HepG2 (cell line): ENCODE measurements around the gene B3GNT9. TPM values are rescaled to one million over a fixed set of nuclear protein-coding genes. Genes with fewer than 3 reads are reported as not detected.

Experiments
- ELF1 ChIP-seq: sonication (generic); formaldehyde crosslinking; IDR thresholded peaks from 2 replicates; pipeline ENCODE4 v1.4.0; 2020; ENCODE audit warnings: missing genetic modification reagents
- ERF ChIP-seq: IDR thresholded peaks from 2 replicates; pipeline ENCODE4 v1.6.1; 2018; ENCODE audit warnings: missing biosample characterization, missing genetic modification reagents
- HMG20B ChIP-seq: conservative IDR thresholded peaks from 2 replicates; pipeline ENCODE4 v1.6.1; 2016; ENCODE audit warnings: missing genetic modification reagents, missing compliant biosample characterization
- HOXA3 ChIP-seq: sonication (generic); formaldehyde crosslinking; IDR thresholded peaks from 2 replicates; pipeline ENCODE4 v1.5.0; 2020; ENCODE audit warnings: missing genetic modification reagents
- IRF2 ChIP-seq: IDR thresholded peaks from 2 replicates; pipeline ENCODE4 v1.6.1; 2018; ENCODE audit warnings: missing genetic modification reagents, missing compliant biosample characterization
- MLLT10 ChIP-seq: sonication (generic); formaldehyde crosslinking; IDR thresholded peaks from 2 replicates; pipeline ENCODE4 v1.4.0; 2020; ENCODE audit warnings: missing genetic modification reagents
- NFKB2 ChIP-seq: sonication (generic); formaldehyde crosslinking; IDR thresholded peaks from 2 replicates; pipeline ENCODE4 v1.4.0; 2020; ENCODE audit warnings: missing genetic modification reagents, borderline replicate concordance
- RFX1 ChIP-seq: fragments of 450-650 bp; IDR thresholded peaks from 2 replicates; pipeline ENCODE4 v1.6.1; 2017
- SIX4 ChIP-seq: sonication (generic); formaldehyde crosslinking; IDR thresholded peaks from 2 replicates; pipeline ENCODE4 v1.4.0; 2020; ENCODE audit warnings: missing genetic modification reagents
- U2AF2 ChIP-seq: fragments of 200-400 bp; formaldehyde crosslinking; IDR thresholded peaks from 2 replicates; pipeline ENCODE4 v1.6.1; 2017; ENCODE audit warnings: low read depth, mild to moderate bottlenecking, low read length
- ZNF331 ChIP-seq: sonication (generic); formaldehyde crosslinking; IDR thresholded peaks from 2 replicates; pipeline ENCODE4 v1.4.0; 2020; ENCODE audit warnings: missing genetic modification reagents
- ZNF563 ChIP-seq: sonication (generic); formaldehyde crosslinking; IDR thresholded peaks from 2 replicates; pipeline ENCODE4 v1.8.0; 2022; ENCODE audit warnings: mild to moderate bottlenecking, moderate library complexity, missing genetic modification reagents
- ZNF773 ChIP-seq: sonication (generic); formaldehyde crosslinking; IDR thresholded peaks from 2 replicates; pipeline ENCODE4 v1.4.0; 2020; ENCODE audit warnings: missing genetic modification reagents, borderline replicate concordance
- ZNF782 ChIP-seq: sonication (generic); formaldehyde crosslinking; IDR thresholded peaks from 2 replicates; pipeline ENCODE4 v1.4.0; 2020; ENCODE audit warnings: missing genetic modification reagents, mild to moderate bottlenecking, borderline replicate concordance
- polyA plus RNA-seq, 8 experiments: library from polyadenylated mRNA; depleted of rRNA in 3 of 8; stranded (reverse) in 7 of 8; unstranded in 1 of 8; fragments of >200 nt; fragmentation: Illumina TruSeq in 4 of 8; extraction: Trizol in 4 of 8; gene quantifications; 2 replicates each; pipeline versions ENCODE4 v1.2.1 to v1.2.3, GENCODE V29; 2011 to 2016; ENCODE audit warnings: low read depth in 4 of 8, missing spikeins in 1 of 8, mixed read lengths in 1 of 8; ENCODE audit not compliant: insufficient read depth in 1 of 8
- total RNA-seq, 5 experiments: library from RNA; depleted of rRNA; stranded (reverse); fragments of >200 nt; fragmentation: Illumina TruSeq; extraction: Trizol; gene quantifications; 2 replicates each; pipeline ENCODE4 v1.2.3, GENCODE V29; 2016; ENCODE audit warnings: low read depth in 1 of 5
- TF ChIP-seq, protein P1 (sequence below): sonication (generic); formaldehyde crosslinking; IDR thresholded peaks from 2 replicates; pipeline ENCODE4 v1.4.0; 2020; ENCODE audit warnings: missing genetic modification reagents
- TF ChIP-seq, protein P2 (sequence below): sonication (generic); formaldehyde crosslinking; IDR thresholded peaks from 2 replicates; pipeline ENCODE4 v1.4.0; 2020; ENCODE audit warnings: missing genetic modification reagents
- TF ChIP-seq, protein P3 (sequence below): sonication (generic); formaldehyde crosslinking; IDR thresholded peaks from 2 replicates; pipeline ENCODE4 v1.5.1; 2020; ENCODE audit warnings: missing genetic modification reagents, mild to moderate bottlenecking, borderline replicate concordance
- TF ChIP-seq, protein P4 (sequence below): sonication (generic); formaldehyde crosslinking; IDR thresholded peaks from 2 replicates; pipeline ENCODE4 v1.4.0; 2020; ENCODE audit warnings: missing genetic modification reagents, borderline replicate concordance
- TF ChIP-seq, protein P5 (sequence below): sonication (generic); formaldehyde crosslinking; IDR thresholded peaks from 2 replicates; pipeline ENCODE4 v1.5.0; 2020; ENCODE audit warnings: mild to moderate bottlenecking, missing genetic modification reagents
- TF ChIP-seq, protein P6 (sequence below): sonication (generic); formaldehyde crosslinking; IDR thresholded peaks from 2 replicates; pipeline ENCODE4 v1.9.0; 2022; ENCODE audit warnings: low read depth, missing genetic modification reagents
- TF ChIP-seq, protein P7 (sequence below): sonication (generic); formaldehyde crosslinking; IDR thresholded peaks from 2 replicates; pipeline ENCODE4 v1.5.0; 2020; ENCODE audit warnings: missing genetic modification reagents, mild to moderate bottlenecking, borderline replicate concordance

B3GNT9 gene
- total and polyA plus RNA-seq, 2 of the 13 experiments (the other 11 are each of a cell fraction or from before 2014, with no cell fraction given), result 1.5 to 3.1 TPM

DNA sequence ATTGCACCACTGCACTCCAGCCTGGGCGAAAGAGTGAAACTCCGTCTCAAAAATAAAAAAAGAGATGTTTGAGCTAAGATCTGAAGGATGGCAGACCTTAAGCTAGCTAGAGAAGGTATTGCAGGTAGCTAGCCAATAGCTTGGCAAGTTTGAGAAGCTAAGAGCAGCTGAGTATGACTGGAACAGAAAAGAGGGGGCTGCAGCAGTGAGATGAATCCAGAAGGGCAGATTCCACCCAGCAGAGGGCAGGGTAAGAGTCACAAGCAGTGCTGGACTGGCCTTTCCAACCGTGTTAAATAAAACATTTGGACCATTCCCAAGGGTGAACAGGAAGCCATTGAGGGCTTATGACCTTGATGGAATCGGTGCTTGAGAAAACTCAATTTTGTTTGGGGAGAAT is 46.7 kb downstream of the B3GNT9 start (continued):
- no peak for TF ChIP-seq MLLT10
- no peak for TF ChIP-seq NFKB2 (CRISPR knock-in tag)
- no peak for TF ChIP-seq HMG20B (CRISPR knock-in tag)
- peak; percentile 33; the same call in 1 of the 2 replicates for TF ChIP-seq ZNF331 (CRISPR knock-in tag)
- 0 out of 2 replicates have a peak, but pooled peaks have one; percentile 45 for TF ChIP-seq ERF (CRISPR knock-in tag)
- TF ChIP-seq, protein P1, sequence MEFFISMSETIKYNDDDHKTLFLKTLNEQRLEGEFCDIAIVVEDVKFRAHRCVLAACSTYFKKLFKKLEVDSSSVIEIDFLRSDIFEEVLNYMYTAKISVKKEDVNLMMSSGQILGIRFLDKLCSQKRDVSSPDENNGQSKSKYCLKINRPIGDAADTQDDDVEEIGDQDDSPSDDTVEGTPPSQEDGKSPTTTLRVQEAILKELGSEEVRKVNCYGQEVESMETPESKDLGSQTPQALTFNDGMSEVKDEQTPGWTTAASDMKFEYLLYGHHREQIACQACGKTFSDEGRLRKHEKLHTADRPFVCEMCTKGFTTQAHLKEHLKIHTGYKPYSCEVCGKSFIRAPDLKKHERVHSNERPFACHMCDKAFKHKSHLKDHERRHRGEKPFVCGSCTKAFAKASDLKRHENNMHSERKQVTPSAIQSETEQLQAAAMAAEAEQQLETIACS (CRISPR knock-in tag), result no peak
- TF ChIP-seq, protein P2, sequence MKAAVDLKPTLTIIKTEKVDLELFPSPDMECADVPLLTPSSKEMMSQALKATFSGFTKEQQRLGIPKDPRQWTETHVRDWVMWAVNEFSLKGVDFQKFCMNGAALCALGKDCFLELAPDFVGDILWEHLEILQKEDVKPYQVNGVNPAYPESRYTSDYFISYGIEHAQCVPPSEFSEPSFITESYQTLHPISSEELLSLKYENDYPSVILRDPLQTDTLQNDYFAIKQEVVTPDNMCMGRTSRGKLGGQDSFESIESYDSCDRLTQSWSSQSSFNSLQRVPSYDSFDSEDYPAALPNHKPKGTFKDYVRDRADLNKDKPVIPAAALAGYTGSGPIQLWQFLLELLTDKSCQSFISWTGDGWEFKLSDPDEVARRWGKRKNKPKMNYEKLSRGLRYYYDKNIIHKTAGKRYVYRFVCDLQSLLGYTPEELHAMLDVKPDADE (CRISPR knock-in tag), result no peak
- TF ChIP-seq HOXA3 (CRISPR knock-in tag), result no peak
- TF ChIP-seq, protein P3, sequence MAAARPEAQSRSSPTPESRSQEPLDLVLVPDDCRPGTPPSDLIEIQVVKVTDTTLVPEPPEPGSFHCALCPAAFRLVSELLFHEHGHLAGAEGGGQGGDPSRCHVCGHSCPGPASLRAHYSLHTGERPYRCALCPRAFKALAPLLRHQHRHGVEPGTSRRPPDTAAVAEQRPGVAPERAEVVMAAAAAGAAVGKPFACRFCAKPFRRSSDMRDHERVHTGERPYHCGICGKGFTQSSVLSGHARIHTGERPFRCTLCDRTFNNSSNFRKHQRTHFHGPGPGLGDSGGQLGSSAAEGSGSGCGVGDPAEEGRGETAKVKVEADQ (CRISPR knock-in tag), result no peak
- TF ChIP-seq, protein P4, sequence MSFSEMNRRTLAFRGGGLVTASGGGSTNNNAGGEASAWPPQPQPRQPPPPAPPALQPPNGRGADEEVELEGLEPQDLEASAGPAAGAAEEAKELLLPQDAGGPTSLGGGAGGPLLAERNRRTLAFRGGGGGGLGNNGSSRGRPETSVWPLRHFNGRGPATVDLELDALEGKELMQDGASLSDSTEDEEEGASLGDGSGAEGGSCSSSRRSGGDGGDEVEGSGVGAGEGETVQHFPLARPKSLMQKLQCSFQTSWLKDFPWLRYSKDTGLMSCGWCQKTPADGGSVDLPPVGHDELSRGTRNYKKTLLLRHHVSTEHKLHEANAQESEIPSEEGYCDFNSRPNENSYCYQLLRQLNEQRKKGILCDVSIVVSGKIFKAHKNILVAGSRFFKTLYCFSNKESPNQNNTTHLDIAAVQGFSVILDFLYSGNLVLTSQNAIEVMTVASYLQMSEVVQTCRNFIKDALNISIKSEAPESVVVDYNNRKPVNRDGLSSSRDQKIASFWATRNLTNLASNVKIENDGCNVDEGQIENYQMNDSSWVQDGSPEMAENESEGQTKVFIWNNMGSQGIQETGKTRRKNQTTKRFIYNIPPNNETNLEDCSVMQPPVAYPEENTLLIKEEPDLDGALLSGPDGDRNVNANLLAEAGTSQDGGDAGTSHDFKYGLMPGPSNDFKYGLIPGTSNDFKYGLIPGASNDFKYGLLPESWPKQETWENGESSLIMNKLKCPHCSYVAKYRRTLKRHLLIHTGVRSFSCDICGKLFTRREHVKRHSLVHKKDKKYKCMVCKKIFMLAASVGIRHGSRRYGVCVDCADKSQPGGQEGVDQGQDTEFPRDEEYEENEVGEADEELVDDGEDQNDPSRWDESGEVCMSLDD (CRISPR knock-in tag), result no peak
- TF ChIP-seq, protein P5, sequence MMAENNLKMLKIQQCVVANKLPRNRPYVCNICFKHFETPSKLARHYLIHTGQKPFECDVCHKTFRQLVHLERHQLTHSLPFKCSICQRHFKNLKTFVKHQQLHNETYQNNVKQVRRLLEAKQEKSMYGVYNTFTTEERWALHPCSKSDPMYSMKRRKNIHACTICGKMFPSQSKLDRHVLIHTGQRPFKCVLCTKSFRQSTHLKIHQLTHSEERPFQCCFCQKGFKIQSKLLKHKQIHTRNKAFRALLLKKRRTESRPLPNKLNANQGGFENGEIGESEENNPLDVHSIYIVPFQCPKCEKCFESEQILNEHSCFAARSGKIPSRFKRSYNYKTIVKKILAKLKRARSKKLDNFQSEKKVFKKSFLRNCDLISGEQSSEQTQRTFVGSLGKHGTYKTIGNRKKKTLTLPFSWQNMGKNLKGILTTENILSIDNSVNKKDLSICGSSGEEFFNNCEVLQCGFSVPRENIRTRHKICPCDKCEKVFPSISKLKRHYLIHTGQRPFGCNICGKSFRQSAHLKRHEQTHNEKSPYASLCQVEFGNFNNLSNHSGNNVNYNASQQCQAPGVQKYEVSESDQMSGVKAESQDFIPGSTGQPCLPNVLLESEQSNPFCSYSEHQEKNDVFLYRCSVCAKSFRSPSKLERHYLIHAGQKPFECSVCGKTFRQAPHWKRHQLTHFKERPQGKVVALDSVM (CRISPR knock-in tag), result no peak
- no peak for TF ChIP-seq SIX4 (CRISPR knock-in tag)
- TF ChIP-seq, protein P6, sequence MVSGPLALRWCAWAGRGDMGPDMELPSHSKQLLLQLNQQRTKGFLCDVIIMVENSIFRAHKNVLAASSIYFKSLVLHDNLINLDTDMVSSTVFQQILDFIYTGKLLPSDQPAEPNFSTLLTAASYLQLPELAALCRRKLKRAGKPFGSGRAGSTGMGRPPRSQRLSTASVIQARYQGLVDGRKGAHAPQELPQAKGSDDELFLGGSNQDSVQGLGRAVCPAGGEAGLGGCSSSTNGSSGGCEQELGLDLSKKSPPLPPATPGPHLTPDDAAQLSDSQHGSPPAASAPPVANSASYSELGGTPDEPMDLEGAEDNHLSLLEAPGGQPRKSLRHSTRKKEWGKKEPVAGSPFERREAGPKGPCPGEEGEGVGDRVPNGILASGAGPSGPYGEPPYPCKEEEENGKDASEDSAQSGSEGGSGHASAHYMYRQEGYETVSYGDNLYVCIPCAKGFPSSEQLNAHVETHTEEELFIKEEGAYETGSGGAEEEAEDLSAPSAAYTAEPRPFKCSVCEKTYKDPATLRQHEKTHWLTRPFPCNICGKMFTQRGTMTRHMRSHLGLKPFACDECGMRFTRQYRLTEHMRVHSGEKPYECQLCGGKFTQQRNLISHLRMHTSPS, result no peak
- TF ChIP-seq, protein P7, sequence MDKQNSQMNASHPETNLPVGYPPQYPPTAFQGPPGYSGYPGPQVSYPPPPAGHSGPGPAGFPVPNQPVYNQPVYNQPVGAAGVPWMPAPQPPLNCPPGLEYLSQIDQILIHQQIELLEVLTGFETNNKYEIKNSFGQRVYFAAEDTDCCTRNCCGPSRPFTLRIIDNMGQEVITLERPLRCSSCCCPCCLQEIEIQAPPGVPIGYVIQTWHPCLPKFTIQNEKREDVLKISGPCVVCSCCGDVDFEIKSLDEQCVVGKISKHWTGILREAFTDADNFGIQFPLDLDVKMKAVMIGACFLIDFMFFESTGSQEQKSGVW (CRISPR knock-in tag), result no peak
- TF ChIP-seq U2AF2, result no peak
- no peak for TF ChIP-seq ZNF563
- no peak for TF ChIP-seq RFX1
- no peak for TF ChIP-seq IRF2 (CRISPR knock-in tag)
- no peak for TF ChIP-seq ZNF773 (CRISPR knock-in tag)
- TF ChIP-seq ZNF782, result no peak
- no peak for TF ChIP-seq ELF1 (CRISPR knock-in tag)
